ENCODE data around the gene MAGEA6. TPM values are rescaled to one million over a fixed set of nuclear protein-coding genes. Genes with fewer than 3 reads are reported as not detected.
"Not testable (repeated sequence)": the region's sequence is repeated elsewhere in the genome, so short reads cannot be mapped to it uniquely, and the experiment has no call there.

The MAGEA6 gene
- polyA plus RNA-seq (ENCODE audit: insufficient read length in 4 of 4) = not detected

GRCh38 chrX:152769549-152770289, at the start of gene MAGEA6:
MAGEA6 (minus strand) TSS chrX:152769689; CDS start chrX:152767650, 2,039 bp downstream.
- DNase-seq (ENCODE audit: low read depth in 4 of 4, low spot score in 3 of 4) = not testable (repeated sequence)

- DNase-seq (ENCODE audit: low read depth in 4 of 4, low spot score in 3 of 4) = no peak
Observed at GRCh38 chrX:152819266-152819665, 49.8 kb upstream of the MAGEA6 start.

GRCh38 chrX:152818356-152818755, 48.9 kb upstream of the MAGEA6 start:
- DNase-seq (ENCODE audit: low read depth in 4 of 4, low spot score in 3 of 4) = no peak

- DNase-seq (ENCODE audit: low read depth in 4 of 4, low spot score in 3 of 4) = no peak
Observed at GRCh38 chrX:152817078-152817764, 47.7 kb upstream of the MAGEA6 start.

- no peak for DNase-seq (ENCODE audit: low read depth in 4 of 4, low spot score in 3 of 4)
Observed at GRCh38 chrX:152814048-152814447, 44.6 kb upstream of the MAGEA6 start.

GRCh38 chrX:152813206-152813605, 43.7 kb upstream of the MAGEA6 start:
- DNase-seq (ENCODE audit: low read depth in 4 of 4, low spot score in 3 of 4) = no peak

GRCh38 chrX:152810403-152810802, 40.9 kb upstream of the MAGEA6 start:
- DNase-seq (ENCODE audit: low read depth in 4 of 4, low spot score in 3 of 4) = no peak

- DNase-seq (ENCODE audit: low read depth in 4 of 4, low spot score in 3 of 4) = no peak
Observed at GRCh38 chrX:152806035-152806434, 36.5 kb upstream of the MAGEA6 start.

- DNase-seq (ENCODE audit: low read depth in 4 of 4, low spot score in 3 of 4) = no peak
Observed at GRCh38 chrX:152798945-152799344, 29.5 kb upstream of the MAGEA6 start.

- not testable (repeated sequence) for DNase-seq (ENCODE audit: low read depth in 4 of 4, low spot score in 3 of 4)
Observed at GRCh38 chrX:152787062-152787461, 17.6 kb upstream of the MAGEA6 start.

GRCh38 chrX:152766562-152766961, 2.9 kb downstream of the MAGEA6 start:
- not testable (repeated sequence) for DNase-seq (ENCODE audit: low read depth in 4 of 4, low spot score in 3 of 4)

GRCh38 chrX:152761582-152761981, 7.9 kb downstream of the MAGEA6 start:
- DNase-seq (ENCODE audit: low read depth in 4 of 4, low spot score in 3 of 4) = not testable (repeated sequence)

GRCh38 chrX:152759544-152759943, 9.9 kb downstream of the MAGEA6 start:
- not testable (repeated sequence) for DNase-seq (ENCODE audit: low read depth in 4 of 4, low spot score in 3 of 4)

GRCh38 chrX:152758918-152759317, 10.6 kb downstream of the MAGEA6 start, which contains the start of gene CSAG3:
CSAG3 (plus strand) TSS chrX:152759218.
- DNase-seq (ENCODE audit: low read depth in 4 of 4, low spot score in 3 of 4) = not testable (repeated sequence)

- not testable (repeated sequence) for DNase-seq (ENCODE audit: low read depth in 4 of 4, low spot score in 3 of 4)
Observed at GRCh38 chrX:152754871-152755270, 14.6 kb downstream of the MAGEA6 start.

- not testable (repeated sequence) for DNase-seq (ENCODE audit: low read depth in 4 of 4, low spot score in 3 of 4)
Observed at GRCh38 chrX:152753686-152754650, 15.5 kb downstream of the MAGEA6 start, which contains the start of gene MAGEA2. MAGEA2 (minus strand) TSS chrX:152753842; CDS start chrX:152751363, 2,479 bp downstream.

- no peak for DNase-seq (ENCODE audit: low read depth in 4 of 4, low spot score in 3 of 4)
Observed at GRCh38 chrX:152738560-152738959, 30.9 kb downstream of the MAGEA6 start.

GRCh38 chrX:152736528-152736927, 33.0 kb downstream of the MAGEA6 start:
- DNase-seq (ENCODE audit: low read depth in 4 of 4, low spot score in 3 of 4) = not testable (repeated sequence)

- no peak for DNase-seq (ENCODE audit: low read depth in 4 of 4, low spot score in 3 of 4)
Observed at GRCh38 chrX:152735860-152736511, 33.5 kb downstream of the MAGEA6 start.

- no peak for DNase-seq (ENCODE audit: low read depth in 4 of 4, low spot score in 3 of 4)
Observed at GRCh38 chrX:152735101-152735500, 34.4 kb downstream of the MAGEA6 start.

All from left renal pelvis (tissue), 4 donors.